ENCODE measurements around the gene KNDC1. TPM values are rescaled to one million over a fixed set of nuclear protein-coding genes. Genes with fewer than 3 reads are reported as not detected.
A peak's percentile ranks its signal among the peaks of the same experiment; 100 is the strongest.

Gene KNDC1
- total RNA-seq, 2 donors from 2014 or later: 0.06 to 0.20 TPM

DNA sequence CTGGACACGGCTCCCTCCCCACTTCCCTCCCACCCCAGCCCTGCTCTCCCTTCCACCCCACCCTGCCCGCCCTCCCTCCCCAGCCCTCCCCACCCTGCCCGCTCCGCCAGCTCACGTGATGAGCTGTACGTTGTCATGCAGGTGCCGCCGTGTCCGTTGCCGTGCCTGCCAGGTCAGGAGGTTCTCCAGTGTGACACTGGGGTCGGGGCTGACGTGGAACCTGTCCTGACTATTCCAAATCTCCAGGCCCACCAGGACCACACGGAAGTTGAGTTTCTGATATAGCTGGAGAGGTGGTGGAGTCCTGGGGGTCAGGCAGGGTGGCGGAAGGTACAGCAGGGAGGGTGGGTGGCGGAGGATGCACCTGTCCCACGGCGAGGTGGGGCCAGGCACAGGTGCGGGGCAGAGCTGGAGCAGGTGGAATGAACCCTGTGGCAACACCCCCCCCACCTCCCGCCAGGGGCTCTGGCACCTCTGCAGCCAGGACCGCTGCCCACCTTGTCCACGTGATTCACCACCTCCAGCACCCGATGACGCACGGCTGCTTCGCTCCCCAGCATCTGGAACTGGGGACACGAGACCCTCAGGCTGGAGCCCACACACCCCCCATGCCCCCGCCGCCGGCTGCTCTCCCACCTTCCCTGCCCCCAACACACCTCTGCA, 112.4 kb downstream of the KNDC1 start:
- intact Hi-C loops (cut with DNase I, micrococcal nuclease): no loop called here
- ATAC-seq: no peak
- no peak for DNase-seq

DNA sequence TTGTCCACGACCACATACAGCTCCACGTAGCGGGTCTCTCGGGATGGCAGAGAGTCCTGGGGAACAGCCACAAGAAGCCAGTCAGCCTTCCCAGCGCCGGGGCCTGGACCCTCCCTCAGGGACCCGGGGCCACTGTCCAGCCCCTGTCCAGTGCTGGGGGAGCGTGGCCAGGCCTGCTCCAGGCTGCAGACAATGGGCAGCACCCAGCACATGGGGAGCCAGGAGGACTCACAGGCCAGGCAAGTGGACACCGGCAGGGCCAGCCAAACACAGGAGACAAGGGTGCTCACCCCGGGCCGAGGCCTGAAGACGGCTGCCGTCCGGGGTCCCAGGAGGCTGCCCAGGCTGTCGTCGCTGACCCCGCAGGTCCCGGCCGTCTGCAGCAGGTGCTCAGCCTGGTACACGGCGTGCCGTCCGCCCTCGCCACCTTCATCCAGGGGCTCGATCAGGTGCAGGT, 113.0 kb downstream of the KNDC1 start:
- intact Hi-C loops (cut with DNase I, micrococcal nuclease): no loop called here
- no peak for DNase-seq
- no peak for ATAC-seq

DNA sequence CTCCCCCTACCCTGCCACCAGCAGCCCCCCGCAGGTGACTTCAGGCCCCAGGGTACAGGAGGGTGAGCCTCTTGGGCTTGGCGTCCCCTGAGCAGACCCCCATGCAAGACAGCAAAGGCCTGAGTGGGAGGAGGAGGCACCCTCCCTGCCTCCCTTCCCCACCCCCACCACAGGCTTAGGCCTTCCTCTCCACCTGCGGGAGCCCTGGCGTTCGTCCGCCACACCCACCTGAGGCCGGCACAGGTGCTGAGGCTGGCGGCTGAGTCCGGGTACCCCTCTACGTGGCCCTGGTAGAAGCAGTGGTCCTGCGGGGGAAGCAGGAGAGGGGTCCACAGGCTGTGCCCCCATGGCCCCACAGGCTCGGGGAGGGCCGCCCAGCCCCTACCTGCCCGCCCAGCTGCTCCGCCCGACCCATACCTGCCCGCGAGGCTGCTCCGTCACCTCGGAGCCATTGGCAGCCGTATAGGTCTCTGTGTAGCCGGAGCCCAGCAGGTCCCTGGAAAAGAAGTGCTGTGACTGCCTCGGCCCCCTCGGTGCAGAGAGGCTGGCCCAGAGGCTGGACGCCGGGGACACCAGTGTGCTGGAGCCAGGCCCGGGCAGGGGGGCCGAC, 113.6 kb downstream of the KNDC1 start:
- DNase-seq (no peak), ATAC-seq (peak; percentile 45)
- intact Hi-C loops (cut with DNase I, micrococcal nuclease): no loop called here

DNA sequence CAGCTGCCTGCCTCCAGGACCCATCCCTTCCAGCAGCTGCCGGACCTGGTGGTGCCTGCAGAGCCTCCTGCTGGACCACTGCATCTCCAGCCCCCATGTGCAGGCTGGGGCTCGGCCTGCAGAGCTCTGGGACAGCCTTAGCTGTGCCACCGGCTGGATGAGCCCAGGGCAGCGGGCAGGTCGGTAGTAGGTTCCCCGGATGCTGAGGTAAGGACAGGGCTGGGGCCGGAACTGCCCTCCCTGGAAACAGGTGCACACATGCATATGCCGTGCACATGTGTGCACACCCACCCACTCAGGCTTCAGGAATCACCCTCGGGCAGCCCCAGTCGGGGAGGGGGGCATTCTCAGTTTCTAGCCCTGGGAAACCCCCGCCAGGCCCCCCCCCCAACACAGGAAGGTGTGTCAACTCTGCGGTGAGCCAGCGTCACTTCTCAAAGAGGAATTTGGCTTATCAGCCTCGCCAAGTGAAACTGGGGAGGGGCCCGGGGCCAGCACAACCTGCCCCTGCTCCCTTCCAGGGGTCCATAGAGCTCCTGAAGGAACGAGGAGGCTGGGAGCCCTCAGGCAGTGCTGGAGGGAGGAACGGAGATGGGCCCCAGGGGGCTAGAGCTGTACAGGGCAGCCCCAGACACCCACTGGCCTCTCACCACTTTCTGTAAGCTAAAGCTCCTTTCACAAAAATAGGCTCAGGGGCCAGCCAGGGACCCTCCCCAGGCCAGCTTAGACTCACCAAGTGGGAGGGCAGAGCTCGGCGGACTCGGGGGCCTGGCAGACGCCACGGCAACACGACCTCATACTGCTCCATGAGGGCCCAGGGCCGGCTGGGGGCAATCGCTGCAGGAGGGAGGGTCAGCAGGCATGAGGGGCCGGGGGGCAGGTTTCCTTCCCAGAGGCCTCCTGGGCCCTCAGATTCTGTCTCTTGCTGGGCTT, 115.0 kb downstream of the KNDC1 start:
- DNase-seq (peak in 1 of 2 donors; percentile 47), ATAC-seq (peak; percentile 21)
- intact Hi-C loops (cut with DNase I, micrococcal nuclease): no loop called here

DNA sequence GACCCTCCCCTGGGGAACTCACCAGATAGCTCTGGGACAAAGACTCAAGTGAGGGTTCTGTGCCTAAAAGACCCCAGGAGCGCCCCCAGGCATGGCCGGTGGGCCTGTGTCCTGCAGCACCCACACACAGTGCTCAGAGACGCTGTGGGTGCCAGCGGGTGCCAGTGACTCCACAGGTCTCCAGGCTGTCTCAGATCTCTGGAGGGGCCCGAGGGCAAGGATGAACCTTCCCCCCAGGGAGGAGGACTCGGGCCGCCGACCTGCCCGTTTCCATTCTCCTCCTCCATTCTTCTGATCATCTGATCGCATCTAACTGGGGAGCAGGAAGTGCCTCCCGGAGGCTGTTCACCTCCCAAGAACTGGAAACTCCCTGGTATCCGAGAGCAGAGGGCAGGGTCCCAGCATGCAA, 115.7 kb downstream of the KNDC1 start:
- intact Hi-C loops (cut with DNase I, micrococcal nuclease): no loop called here
- peak; percentile 7 for ATAC-seq
- DNase-seq: no peak

Small RNAs within 50 kb of the gene (microRNA-seq; reads per million reads assigned to microRNA genes)
- 1.1 to 4.1 reads per million in 2 donors for gene MIR202

Other genes with a start within 250 kb of the KNDC1 start
- gene CFAP46, start 217.6 kb upstream of the KNDC1 start, total RNA-seq: under 1 TPM in 1 of 2 donors, not detected in 1; 0.37 TPM
- gene ADGRA1, start 72.3 kb upstream of the KNDC1 start, total RNA-seq: not detected
- gene UTF1, start 70.0 kb downstream of the KNDC1 start, total RNA-seq: not detected
- under 1 TPM in 1 of 2 donors, not detected in 1; 0.14 TPM for gene VENTX, start 77.6 kb downstream of the KNDC1 start, total RNA-seq
- 1 to 10 TPM; 2.3 to 2.8 TPM for gene ADAM8, start 116.6 kb downstream of the KNDC1 start, total RNA-seq
- gene TUBGCP2, start 148.7 kb downstream of the KNDC1 start, total RNA-seq: 10 to 100 TPM; 53.8 to 53.9 TPM
- 10 to 100 TPM; 41.0 to 42.1 TPM for gene ZNF511, start 148.7 kb downstream of the KNDC1 start, total RNA-seq
- 1 to 10 TPM in 1 of 2 donors, under 1 TPM in 1; 0.43 to 1.6 TPM for gene CALY, start 176.7 kb downstream of the KNDC1 start, total RNA-seq
- gene PRAP1, start 187.2 kb downstream of the KNDC1 start, total RNA-seq: 100 to 1,000 TPM in 1 of 2 donors, 10 to 100 TPM in 1; 48.3 to 244 TPM
- gene FUOM, start 197.8 kb downstream of the KNDC1 start, total RNA-seq: 10 to 100 TPM; 25.5 to 28.7 TPM
- 100 to 1,000 TPM; 173 to 205 TPM for gene ECHS1, start 213.1 kb downstream of the KNDC1 start, total RNA-seq
- 10 to 100 TPM in 1 of 2 donors, 1 to 10 TPM in 1; 9.3 to 10.5 TPM for gene PAOX, start 219.0 kb downstream of the KNDC1 start, total RNA-seq
- gene MTG1, start 233.9 kb downstream of the KNDC1 start, total RNA-seq: 10 to 100 TPM; 38.0 to 49.5 TPM

Data from left colon (tissue), 2 donors.